Activated CD8-positive, alpha-beta memory T cell treated with anti-CD3 and anti-CD28 coated beads, Interleukin-2, amount 50 U/mL, for 24 hours (primary cell): Measurements from ENCODE around the gene MYO5C.

Experiments used
- DNase-seq: peaks from one replicate; pipeline ENCODE4 v3.0.0-alpha.2; 2020; ENCODE audit errors: extremely low read depth

The MYO5C gene

GRCh38 chr15:52217186-52217585 lies 78.4 kb downstream of the MYO5C start:
- DNase-seq = no peak

DNA sequence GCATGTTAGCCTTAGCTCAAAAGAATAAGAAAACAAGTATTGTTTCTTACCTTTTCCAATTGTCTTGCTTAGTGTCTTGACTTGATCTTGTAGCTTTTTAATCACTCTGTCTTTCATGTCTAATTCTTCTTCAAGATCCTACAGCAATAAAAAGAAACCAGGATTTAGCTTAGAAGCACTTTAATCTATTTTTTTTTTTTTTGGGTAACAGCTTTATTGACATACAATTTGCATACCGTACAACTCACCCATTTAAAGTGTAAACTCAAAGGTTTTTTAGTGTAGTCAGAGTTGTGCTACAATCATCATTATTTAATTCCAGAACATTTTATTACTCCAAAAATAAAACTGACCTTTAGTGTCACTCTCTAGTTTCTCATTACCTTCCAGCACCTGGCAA lies 81.1 kb downstream of the MYO5C start:
- no peak for DNase-seq

DNA sequence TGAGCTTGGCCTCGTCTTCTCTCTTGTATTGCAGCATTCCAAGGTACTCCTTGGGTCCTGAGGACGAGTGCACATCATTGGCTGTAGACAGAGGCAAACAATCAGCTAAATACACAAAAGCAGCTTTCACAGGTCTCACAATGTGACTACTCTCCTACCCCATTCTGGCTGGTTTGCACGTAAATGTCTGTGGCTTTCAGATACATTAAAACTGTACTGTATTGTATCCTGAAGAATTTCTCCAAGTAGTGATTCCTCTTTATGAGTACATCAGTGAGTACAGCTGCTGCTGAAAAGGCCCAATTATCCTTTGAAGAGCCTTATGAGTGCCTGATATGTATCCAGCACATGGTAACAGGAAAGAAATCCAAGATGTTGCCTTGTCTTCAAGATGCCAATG lies 82.4 kb downstream of the MYO5C start:
- no peak for DNase-seq

GRCh38 chr15:52208306-52208946 lies 87.2 kb downstream of the MYO5C start:
- peak; percentile 26 for DNase-seq

GRCh38 chr15:52207191-52207590 lies 88.4 kb downstream of the MYO5C start:
- no peak for DNase-seq

- DNase-seq = no peak
These were observed 89.2 kb downstream of the MYO5C start for GRCh38 chr15:52206446-52206845.

DNA sequence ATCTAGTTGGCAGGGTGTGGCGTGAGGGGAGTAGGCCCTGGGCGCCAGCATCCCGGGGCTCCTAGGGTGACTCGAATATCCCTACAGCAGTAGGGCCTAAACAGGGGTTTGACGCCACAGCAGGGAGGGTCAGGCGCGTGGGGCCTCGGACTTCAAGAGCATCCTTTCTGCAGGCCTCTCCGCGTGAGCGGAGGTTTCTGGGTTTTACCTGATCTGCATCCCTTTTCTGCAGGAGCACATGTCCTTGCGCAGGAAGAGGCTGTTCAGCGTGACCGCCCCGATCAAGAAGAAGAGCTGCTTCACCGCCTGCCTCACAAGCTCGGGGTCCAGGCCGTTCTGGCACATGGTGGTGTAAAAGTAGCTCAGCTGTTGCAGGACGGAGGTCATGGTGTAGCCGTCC lies 90.9 kb downstream of the MYO5C start:
- no peak for DNase-seq

DNA sequence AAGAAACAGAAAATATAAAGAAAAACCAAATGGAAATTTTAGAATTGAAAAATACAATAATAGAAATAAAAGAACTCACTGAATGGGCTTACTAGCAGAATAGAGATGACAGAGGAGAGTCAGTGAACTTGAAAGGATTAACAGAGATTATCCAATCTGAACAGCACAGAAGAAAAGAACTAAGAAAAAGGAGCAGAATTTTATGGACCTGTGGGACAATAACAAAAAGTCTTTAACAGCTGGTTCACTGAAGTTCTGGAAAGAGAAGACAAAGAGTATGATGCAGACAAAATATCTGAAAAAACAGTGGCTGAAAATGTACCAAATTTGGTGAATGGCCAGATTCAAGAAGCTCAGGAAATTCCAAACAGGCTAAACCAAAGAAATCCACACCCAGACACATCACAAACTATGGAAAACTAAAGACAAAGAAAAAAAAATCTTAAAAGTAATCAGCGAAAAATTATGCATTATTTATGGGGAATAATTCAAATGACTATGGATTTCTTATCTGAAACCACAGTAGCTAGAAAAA lies 94.7 kb downstream of the MYO5C start:
- no peak for DNase-seq

- DNase-seq = no peak
These were observed 96.3 kb downstream of the MYO5C start for GRCh38 chr15:52199271-52199670.

GRCh38 chr15:52196891-52197290 lies 98.7 kb downstream of the MYO5C start:
- no peak for DNase-seq

DNA sequence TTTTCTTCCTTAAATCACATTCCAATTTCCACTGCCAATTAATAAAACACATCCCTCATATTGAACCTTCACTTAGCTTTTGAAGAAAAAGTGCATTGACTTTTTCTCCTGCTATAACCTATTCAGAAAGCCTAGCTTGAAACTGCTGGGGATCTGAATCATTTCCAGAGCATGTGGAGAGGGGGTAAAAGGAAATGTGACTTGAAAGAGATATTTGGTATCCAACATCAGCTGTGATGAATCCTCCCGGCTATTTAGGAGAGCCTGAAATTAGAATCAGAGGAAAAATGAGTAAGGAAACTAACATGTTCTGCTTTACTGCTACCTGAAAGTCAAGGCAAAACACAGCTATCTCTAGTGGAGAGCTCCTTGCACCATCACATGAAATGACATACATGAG lies 101.8 kb downstream of the MYO5C start:
- no peak for DNase-seq

- no peak for DNase-seq
These were observed 102.3 kb downstream of the MYO5C start for GRCh38 chr15:52193321-52193720.

DNA sequence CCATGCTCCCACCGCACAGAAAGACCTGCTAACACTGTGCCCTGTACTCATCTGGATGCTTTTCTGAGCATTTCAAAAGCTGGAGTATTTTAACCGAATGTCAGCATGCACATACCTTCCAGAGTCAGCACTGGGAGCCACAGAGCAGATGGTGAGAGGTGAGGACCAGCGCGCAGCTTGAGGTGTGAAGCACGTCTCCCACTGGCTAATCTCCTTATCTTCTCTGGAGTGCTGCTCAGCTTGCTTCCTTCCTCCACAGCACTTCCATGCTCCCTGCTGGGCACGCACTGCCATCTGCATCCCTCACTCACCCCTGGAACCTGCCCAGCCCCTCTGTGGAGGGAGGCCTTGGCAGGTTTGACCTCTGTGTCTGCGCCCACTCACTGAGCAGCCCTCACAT lies 104.4 kb downstream of the MYO5C start, which contains the start of gene GNB5:
GNB5 (minus strand) TSS at position 186 of the 400 bp plus-strand sequence. CDS start 6,716 bp downstream, outside the sequence.
- DNase-seq = no peak

GRCh38 chr15:52186651-52187486 lies 108.7 kb downstream of the MYO5C start:
- no peak for DNase-seq

GRCh38 chr15:52185151-52185561 lies 110.4 kb downstream of the MYO5C start:
- no peak for DNase-seq

GRCh38 chr15:52184721-52185120 lies 110.9 kb downstream of the MYO5C start:
- DNase-seq = no peak

GRCh38 chr15:52183562-52184173 lies 111.9 kb downstream of the MYO5C start:
- no peak for DNase-seq

- DNase-seq = no peak
These were observed 113.4 kb downstream of the MYO5C start for GRCh38 chr15:52181938-52182780.

DNA sequence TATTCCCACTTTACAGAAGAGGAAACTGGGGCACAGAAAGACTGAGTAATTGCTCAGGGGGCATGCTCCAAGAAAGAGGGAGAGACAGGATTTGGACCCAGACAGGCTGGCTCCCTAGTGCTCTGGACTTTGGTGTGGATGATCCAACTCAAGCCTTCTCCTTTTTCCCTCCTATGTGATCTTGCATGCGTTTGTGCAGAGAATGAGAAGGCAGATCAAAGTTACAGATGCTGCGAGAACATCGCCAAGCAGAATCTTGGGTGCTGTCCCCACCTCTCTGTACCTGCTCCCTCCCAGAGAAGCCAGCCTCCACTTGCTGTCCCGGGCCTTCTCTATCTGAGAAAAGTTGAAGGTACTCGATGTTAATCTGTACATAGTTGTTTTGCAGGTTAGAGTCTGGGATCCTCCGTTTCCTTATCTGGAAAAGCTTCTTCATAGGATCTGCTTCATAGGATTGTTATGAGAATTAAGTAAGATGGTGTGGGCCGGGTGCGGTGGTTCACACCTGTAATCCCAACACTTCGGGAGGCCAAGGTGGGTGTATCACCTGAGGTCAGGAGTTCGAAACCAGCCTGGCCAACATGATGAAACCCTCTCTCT lies 114.7 kb downstream of the MYO5C start:
- DNase-seq = no peak

DNA sequence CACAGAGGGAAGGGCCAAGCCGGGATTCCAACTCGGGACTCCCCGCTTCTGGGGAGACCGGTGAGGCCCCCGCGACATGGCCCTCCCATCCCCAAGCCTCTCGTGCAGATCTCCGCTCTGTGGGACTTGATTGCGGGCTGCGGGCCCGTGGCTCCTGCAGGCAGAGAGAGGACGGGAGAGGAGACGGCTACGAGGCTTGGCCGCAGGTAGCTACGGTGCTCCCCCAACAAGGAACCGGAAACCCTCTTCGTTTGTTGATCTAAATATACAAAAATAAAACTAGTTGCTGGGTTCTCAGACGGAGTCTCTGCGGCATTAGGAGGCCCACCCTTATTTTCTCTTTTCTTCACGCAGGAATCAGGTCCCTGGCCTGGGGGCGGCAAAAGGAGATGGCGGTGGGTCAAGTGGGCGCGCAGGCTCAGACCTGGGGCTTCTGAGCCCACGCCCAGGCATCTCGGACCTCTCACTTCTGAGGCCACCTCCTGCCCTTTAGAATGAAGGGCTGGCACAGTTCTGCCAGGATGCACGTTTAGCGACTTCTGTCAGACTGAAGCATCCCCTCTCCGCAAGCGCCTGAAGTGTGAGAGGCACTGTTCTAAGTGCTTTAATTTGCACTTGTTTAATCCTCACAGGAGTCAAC lies 115.3 kb downstream of the MYO5C start:
- no peak for DNase-seq
